Stomach smooth muscle (tissue), 2 donors: ENCODE data around the gene ANXA4.
"Not testable (repeated sequence)": the region's sequence is repeated elsewhere in the genome, so short reads cannot be mapped to it uniquely, and the experiment has no call there.

ENCODE experiments used
- H3K27ac ChIP-seq: one replicate; pipeline ENCODE4 v1.7.0; 2013; ENCODE audit warnings: mild to moderate bottlenecking, low read length, inconsistent platforms
- H3K27me3 ChIP-seq, 2 donors: one replicate each; pipeline ENCODE4 v1.7.0; 2013; ENCODE audit warnings: low read length in 2 of 2; ENCODE audit not compliant: insufficient read depth in 2 of 2, control insufficient read depth in 1 of 2
- H3K36me3 ChIP-seq, 2 donors: one replicate each; pipeline ENCODE4 v1.7.0; 2013; ENCODE audit warnings: low read length in 2 of 2; ENCODE audit not compliant: control insufficient read depth in 2 of 2, insufficient read depth in 2 of 2
- H3K4me1 ChIP-seq: one replicate; pipeline ENCODE4 v1.7.0; 2013; ENCODE audit warnings: low read length; ENCODE audit not compliant: control insufficient read depth, insufficient read depth
- H3K4me3 ChIP-seq, 2 donors: one replicate each; pipeline ENCODE4 v1.7.0; 2013; ENCODE audit warnings: low read length in 2 of 2
- H3K9ac ChIP-seq, 2 donors: one replicate each; pipeline ENCODE4 v1.7.0; 2013; ENCODE audit warnings: low read length in 2 of 2, mild to moderate bottlenecking in 1 of 2
- H3K9me3 ChIP-seq, 2 donors: one replicate each; pipeline ENCODE4 v1.7.0; 2013; ENCODE audit warnings: low read length in 2 of 2; ENCODE audit not compliant: control insufficient read depth in 2 of 2
- donor health status: healthy.
- donor health status: Pancreatic carcinoma.

The ANXA4 gene

GRCh38 chr2:69797235-69797634 is 55.3 kb downstream of the ANXA4 start:
- Histone ChIP-seq H3K9ac (no peak overlapping the region), H3K27ac (no peak overlapping the region), H3K4me3 (no peak overlapping the region), H3K36me3 (no peaks in the 10 kb centered on the region), H3K9me3 (no peaks in the 10 kb centered on the region), H3K4me1 (peaks cover 2% of the 10 kb centered on the region), H3K27me3 (no peaks in the 10 kb centered on the region)

- Histone ChIP-seq H3K9ac (no peak overlapping the region), H3K4me1 (peaks cover 2% of the 10 kb centered on the region), H3K4me3 (no peak overlapping the region), H3K27ac (no peak overlapping the region), H3K27me3 (no peaks in the 10 kb centered on the region), H3K36me3 (no peaks in the 10 kb centered on the region), H3K9me3 (no peaks in the 10 kb centered on the region)
Measured at GRCh38 chr2:69797836-69798289, 55.9 kb downstream of the ANXA4 start.

GRCh38 chr2:69798290-69798908 is 56.5 kb downstream of the ANXA4 start:
- H3K9me3 ChIP-seq = no peaks in the 10 kb centered on the region
- no peaks in the 10 kb centered on the region for H3K27me3 ChIP-seq
- H3K4me1 ChIP-seq = peaks cover 2% of the 10 kb centered on the region
- peak overlapping the region; percentile 13 to 47 for H3K9ac ChIP-seq
- H3K27ac ChIP-seq = peak overlapping the region; percentile 41
- peak overlapping the region; percentile 52 to 69 for H3K4me3 ChIP-seq
- no peaks in the 10 kb centered on the region for H3K36me3 ChIP-seq

GRCh38 chr2:69798909-69799526 is 57.1 kb downstream of the ANXA4 start:
- Histone ChIP-seq H3K9me3 (no peaks in the 10 kb centered on the region), H3K9ac (peak overlapping the region; percentile 13 to 47), H3K27me3 (no peaks in the 10 kb centered on the region), H3K36me3 (no peaks in the 10 kb centered on the region), H3K4me3 (peak overlapping the region; percentile 52 to 69), H3K4me1 (peaks cover 2% of the 10 kb centered on the region), H3K27ac (peak overlapping the region; percentile 41)

GRCh38 chr2:69801745-69802290 is 59.9 kb downstream of the ANXA4 start:
- Histone ChIP-seq H3K4me1 (peaks cover 2% of the 10 kb centered on the region), H3K9me3 (no peaks in the 10 kb centered on the region), H3K27me3 (no peaks in the 10 kb centered on the region), H3K4me3 (no peak overlapping the region), H3K27ac (no peak overlapping the region), H3K9ac (no peak overlapping the region), H3K36me3 (peaks cover 9 to 10% of the 10 kb centered on the region in 2 donors)

- not testable (repeated sequence) for H3K27me3 ChIP-seq, H3K4me1 ChIP-seq
- peaks cover 11 to 17% of the 10 kb centered on the region in 2 donors for H3K36me3 ChIP-seq
Measured at GRCh38 chr2:69802781-69803367, 60.9 kb downstream of the ANXA4 start.

GRCh38 chr2:69804416-69804815 is 62.5 kb downstream of the ANXA4 start:
- no peak overlapping the region for H3K27ac ChIP-seq
- no peak overlapping the region for H3K9ac ChIP-seq
- H3K27me3 ChIP-seq = no peaks in the 10 kb centered on the region
- H3K36me3 ChIP-seq = peaks cover 16 to 20% of the 10 kb centered on the region in 2 donors
- H3K9me3 ChIP-seq = no peaks in the 10 kb centered on the region
- no peaks in the 10 kb centered on the region for H3K4me1 ChIP-seq
- no peak overlapping the region for H3K4me3 ChIP-seq

More at GRCh38 chr2:69802781-69803367, 60.9 kb downstream of the ANXA4 start:
- not testable (repeated sequence) for H3K4me3 ChIP-seq, H3K27ac ChIP-seq, H3K9ac ChIP-seq, H3K9me3 ChIP-seq

- Histone ChIP-seq H3K27me3 (no peaks in the 10 kb centered on the region), H3K9me3 (no peaks in the 10 kb centered on the region), H3K4me1 (no peaks in the 10 kb centered on the region), H3K36me3 (peaks cover 23 to 25% of the 10 kb centered on the region in 2 donors), H3K27ac (no peak overlapping the region), H3K4me3 (no peak overlapping the region), H3K9ac (no peak overlapping the region)
Measured at GRCh38 chr2:69805887-69806286, 64.0 kb downstream of the ANXA4 start.

GRCh38 chr2:69807821-69808540 is 66.0 kb downstream of the ANXA4 start:
- no peaks in the 10 kb centered on the region for H3K4me1 ChIP-seq
- no peaks in the 10 kb centered on the region for H3K27me3 ChIP-seq
- H3K4me3 ChIP-seq = no peak overlapping the region
- no peak overlapping the region for H3K27ac ChIP-seq
- no peak overlapping the region for H3K9ac ChIP-seq
- H3K9me3 ChIP-seq = no peaks in the 10 kb centered on the region
- peaks cover 24 to 36% of the 10 kb centered on the region in 2 donors for H3K36me3 ChIP-seq

- no peak overlapping the region for H3K27ac ChIP-seq
- H3K36me3 ChIP-seq = peaks cover 20 to 33% of the 10 kb centered on the region in 2 donors
- no peaks in the 10 kb centered on the region for H3K27me3 ChIP-seq
Measured at GRCh38 chr2:69810550-69810949, 68.6 kb downstream of the ANXA4 start.

More at GRCh38 chr2:69810550-69810949, 68.6 kb downstream of the ANXA4 start:
- Histone ChIP-seq H3K4me3 (no peak overlapping the region), H3K9ac (no peak overlapping the region), H3K4me1 (no peaks in the 10 kb centered on the region), H3K9me3 (no peaks in the 10 kb centered on the region)
